ENCODE results near the gene FBXW2. TPM values are rescaled to one million over a fixed set of nuclear protein-coding genes. Genes with fewer than 3 reads are reported as not detected.

FBXW2 gene, protein sequence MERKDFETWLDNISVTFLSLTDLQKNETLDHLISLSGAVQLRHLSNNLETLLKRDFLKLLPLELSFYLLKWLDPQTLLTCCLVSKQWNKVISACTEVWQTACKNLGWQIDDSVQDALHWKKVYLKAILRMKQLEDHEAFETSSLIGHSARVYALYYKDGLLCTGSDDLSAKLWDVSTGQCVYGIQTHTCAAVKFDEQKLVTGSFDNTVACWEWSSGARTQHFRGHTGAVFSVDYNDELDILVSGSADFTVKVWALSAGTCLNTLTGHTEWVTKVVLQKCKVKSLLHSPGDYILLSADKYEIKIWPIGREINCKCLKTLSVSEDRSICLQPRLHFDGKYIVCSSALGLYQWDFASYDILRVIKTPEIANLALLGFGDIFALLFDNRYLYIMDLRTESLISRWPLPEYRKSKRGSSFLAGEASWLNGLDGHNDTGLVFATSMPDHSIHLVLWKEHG
- 27.3 TPM for polyA plus RNA-seq

DNA sequence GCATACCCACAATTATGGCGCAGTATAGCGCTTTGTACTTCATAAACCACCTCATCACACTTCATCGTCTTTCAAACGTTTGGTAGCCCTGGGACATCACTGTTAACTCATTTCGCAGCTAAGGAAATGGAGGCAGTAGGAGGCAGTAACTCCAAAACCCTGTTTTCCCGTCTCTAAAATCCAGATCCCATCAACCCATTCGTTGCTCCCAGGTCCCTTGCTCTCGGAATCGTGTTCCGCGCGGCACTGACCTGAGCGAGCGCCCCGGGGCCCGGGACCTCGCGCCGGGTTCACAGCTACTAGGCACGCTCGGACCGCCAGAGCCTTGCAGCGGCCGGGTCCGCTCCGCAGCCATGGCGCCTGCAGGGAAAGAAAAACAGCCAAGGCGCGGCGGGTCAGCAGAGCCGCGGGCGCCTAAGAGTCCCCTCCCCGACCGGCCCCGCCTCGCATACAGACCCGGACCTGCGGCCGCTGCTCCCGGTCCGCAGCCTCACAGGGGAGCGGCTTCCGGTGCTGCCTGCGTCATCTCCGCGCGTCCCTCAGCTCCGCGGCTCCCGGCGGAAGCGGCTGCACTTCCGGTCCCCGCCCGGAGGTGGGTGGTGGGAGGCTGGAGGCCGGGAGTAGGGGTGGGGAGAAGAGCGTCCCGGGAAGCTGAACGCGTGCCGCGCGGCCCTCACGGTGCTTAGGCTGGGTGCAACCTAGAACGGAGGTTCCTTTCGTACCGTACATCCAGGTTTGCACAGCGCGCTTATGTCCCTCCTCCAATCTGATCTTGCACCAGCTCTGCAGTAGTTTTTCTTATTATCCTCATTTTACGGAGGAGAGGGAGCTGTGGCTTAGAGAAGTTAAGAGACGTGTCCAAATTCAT, at the start of gene FBXW2:
Gene FBXW2 (minus strand): TSS at position 519 of the 868 bp plus-strand sequence. CDS start 5,158 bp downstream, outside the sequence.
- Mint-ChIP-seq H3K36me3 (peaks cover 3% of the 10 kb centered on the region), H3K4me1 (peaks cover 31 to 34% (median 32%) of the 10 kb centered on the region in 3 donors), H3K4me3 (peak within 1 kb of the TSS; percentile 93 to 99 (median 95)), H3K9me3 (no peaks in the 10 kb centered on the region), H3K27ac (peak within 1 kb of the TSS; percentile 83 to 98 (median 97)), H3K27me3 (no peaks in the 10 kb centered on the region)

DNA sequence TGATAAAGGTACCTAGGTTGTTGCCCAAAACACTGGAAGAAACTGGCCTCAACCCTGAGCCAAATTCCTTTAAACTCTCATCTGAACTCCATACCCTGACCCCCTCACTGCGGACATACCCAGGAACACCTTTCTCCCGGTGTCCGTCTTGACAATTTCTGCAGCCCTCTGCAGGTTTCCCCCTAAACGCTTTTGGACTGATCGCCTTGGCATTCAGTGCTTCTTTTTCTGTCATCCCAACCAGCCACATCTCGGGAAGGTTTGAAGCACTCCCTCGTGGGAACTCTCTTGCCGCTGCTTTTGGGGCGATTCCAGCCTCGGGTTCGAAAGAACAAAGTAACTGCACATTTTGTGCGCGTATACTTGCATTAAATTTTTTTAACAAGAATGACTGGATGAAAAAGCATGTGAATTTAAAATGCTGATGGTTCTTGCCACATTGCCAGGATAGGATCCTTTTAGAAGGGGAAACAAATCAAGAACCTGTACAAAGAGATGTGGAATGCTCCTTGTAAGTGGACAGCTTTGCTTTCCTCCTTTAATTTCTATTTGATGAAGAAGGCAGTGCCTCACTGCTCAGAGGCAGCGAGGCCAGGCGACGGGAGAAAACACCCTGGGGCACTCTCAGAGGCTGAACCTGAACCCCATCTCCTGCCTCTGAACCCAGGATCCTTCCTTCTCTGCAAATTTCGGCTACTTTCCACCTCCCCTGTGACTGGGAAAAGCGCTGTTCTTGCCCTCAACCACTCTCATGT, 48.9 kb upstream of the FBXW2 start:
- H3K27ac Mint-ChIP-seq = peak overlapping the region; percentile 93 to 98 (median 96)
- peaks cover 0 to 3% (median 0%) of the 10 kb centered on the region in 3 donors for H3K9me3 Mint-ChIP-seq

DNA sequence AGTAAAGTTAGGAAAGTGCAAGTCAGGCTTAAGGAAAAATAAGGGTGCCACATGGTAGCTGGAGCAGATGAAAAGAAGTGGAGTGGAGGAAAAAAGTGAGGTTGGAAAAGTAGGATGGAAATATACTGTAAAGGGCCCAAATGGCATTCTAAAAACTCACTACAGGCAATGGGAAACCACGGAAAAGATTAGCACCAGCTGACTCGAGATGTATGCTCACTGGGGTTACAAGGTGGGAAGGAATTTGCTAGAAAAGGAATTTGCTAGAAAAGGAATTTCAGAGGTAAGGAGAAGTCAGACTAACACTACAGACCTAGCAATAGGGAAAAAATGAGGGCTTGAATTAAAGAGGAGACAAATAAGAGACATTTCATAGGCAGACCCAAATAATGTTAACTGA, 45.9 kb upstream of the FBXW2 start:
- Mint-ChIP-seq H3K27me3 (peaks cover 1% of the 10 kb centered on the region), H3K9me3 (peaks cover 0 to 3% (median 0%) of the 10 kb centered on the region in 3 donors), H3K4me3 (peak overlapping the region in 2 of 4 donors; percentile 76 to 84), H3K27ac (peak overlapping the region; percentile 32 to 44 (median 42)), H3K36me3 (peaks cover 4% of the 10 kb centered on the region), H3K4me1 (peaks cover 23 to 39% (median 26%) of the 10 kb centered on the region in 3 donors)

More for the DNA sequence above, 48.9 kb upstream of the FBXW2 start:
- Mint-ChIP-seq H3K27me3 (peaks cover 1% of the 10 kb centered on the region), H3K4me3 (peak overlapping the region; percentile 92 to 100 (median 96)), H3K36me3 (peaks cover 8% of the 10 kb centered on the region), H3K4me1 (peaks cover 23 to 49% (median 41%) of the 10 kb centered on the region in 3 donors)

DNA sequence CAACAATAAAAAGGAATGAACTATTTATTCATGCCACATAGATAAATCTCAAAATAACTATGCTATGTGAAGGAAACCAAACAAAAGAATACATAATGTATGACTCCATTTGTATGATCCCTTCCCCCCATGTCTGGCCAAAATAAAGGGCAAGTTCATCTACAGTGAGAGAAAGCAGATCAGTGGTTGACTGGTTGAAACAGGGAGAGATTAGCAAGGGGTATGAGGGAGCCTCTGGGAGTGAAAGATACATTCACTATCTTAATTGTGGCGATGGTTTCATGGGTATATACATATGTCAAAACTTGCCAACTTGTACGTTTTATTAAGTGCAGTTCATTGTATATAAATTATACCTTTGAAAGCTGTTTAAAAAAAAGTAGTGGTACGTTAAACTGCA, 44.7 kb upstream of the FBXW2 start:
- Mint-ChIP-seq H3K36me3 (peaks cover 4% of the 10 kb centered on the region), H3K9me3 (peaks cover 0 to 3% (median 0%) of the 10 kb centered on the region in 3 donors), H3K27ac (peak overlapping the region in 1 of 3 donors; percentile 45), H3K4me1 (peaks cover 22 to 31% (median 23%) of the 10 kb centered on the region in 3 donors), H3K27me3 (peaks cover 1% of the 10 kb centered on the region), H3K4me3 (no peak overlapping the region)

DNA sequence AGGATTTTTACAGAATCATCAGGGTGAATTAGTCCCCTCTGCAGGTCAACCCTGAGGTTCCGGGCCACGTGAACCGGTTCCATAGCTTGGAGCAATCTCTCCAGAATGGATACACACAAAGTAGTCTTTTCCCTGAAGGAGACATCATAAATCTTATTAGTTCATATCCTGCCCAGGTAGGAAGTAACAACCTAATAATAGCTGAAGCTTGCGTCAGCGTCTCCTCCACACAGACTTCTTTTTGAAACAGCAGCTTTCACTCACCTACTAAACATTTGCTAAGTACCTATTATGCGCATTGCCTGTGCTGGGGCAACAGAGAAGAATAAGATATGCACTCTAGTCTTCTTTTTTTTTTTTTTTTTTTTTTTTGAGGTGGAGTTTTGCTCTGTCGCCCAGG, 40.1 kb upstream of the FBXW2 start:
- no peaks in the 10 kb centered on the region for H3K36me3 Mint-ChIP-seq
- H3K27me3 Mint-ChIP-seq = no peaks in the 10 kb centered on the region
- H3K27ac Mint-ChIP-seq = no peak overlapping the region
- H3K9me3 Mint-ChIP-seq = no peaks in the 10 kb centered on the region
- peaks cover 0 to 4% (median 4%) of the 10 kb centered on the region in 3 donors for H3K4me1 Mint-ChIP-seq
- no peak overlapping the region for H3K4me3 Mint-ChIP-seq

DNA sequence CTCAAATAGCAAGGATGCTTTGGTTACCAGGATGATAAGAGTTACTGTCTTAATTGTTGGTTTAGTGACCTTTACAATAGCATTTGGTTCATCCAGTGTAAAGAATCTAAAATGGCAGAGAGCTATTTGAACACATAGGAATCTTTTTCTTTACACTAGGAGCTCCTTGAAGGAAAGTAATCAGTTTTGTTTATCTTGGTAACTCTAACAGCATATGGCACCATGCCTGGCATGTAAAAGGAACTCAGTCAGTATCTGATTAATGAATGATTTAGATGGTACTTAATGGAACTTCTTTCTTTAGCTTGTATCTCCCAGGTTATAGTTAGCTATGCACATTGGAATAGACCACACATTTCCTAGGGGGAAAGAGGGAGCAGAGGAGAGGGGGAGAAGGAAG, 39.6 kb upstream of the FBXW2 start:
- no peak overlapping the region for H3K4me3 Mint-ChIP-seq
- H3K4me1 Mint-ChIP-seq = peaks cover 0 to 4% (median 2%) of the 10 kb centered on the region in 3 donors
- no peak overlapping the region for H3K27ac Mint-ChIP-seq
- H3K36me3 Mint-ChIP-seq = no peaks in the 10 kb centered on the region
- no peaks in the 10 kb centered on the region for H3K9me3 Mint-ChIP-seq
- no peaks in the 10 kb centered on the region for H3K27me3 Mint-ChIP-seq

DNA sequence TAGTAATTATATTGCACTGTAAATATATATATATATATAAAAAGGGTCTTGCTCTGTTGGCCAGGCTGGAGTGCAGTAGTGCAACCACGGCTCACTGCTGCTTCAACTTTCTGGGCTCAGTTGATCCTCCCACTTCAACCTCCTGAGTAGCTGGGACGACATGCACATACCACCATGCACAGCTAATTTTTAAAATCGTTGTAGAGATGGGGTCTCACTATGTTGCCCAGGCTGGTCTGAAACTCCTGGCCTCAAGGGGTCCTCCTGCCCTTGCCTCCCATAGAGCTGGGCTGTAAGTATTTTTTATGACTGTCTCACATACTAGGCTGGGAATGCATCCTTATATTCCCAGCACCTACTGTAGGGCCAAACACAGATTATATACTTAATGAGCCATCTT, 37.6 kb upstream of the FBXW2 start:
- Mint-ChIP-seq H3K4me3 (no peak overlapping the region), H3K9me3 (no peaks in the 10 kb centered on the region), H3K27me3 (no peaks in the 10 kb centered on the region), H3K36me3 (no peaks in the 10 kb centered on the region), H3K4me1 (peaks cover 0 to 1% (median 0%) of the 10 kb centered on the region in 3 donors), H3K27ac (no peak overlapping the region)

DNA sequence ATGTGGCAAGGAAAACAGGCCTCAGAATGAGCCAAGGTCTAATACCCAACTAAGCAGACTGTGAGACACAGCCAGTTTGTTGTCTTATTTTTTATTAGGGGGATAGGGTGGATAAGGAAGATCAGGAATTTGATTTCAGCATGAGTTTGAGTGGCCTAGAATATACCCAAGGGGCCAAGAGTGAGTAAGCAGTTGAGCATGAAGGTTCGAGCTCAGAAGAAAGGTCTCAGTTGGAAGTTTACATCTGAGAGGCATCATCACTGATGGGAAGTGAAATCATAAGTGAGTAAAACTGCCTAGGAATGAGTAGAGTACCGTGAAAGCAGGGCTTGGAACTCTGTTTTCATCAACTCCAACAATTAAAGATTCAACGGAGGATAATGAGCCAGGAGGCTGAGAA, 36.9 kb upstream of the FBXW2 start:
- peaks cover 0 to 1% (median 0%) of the 10 kb centered on the region in 3 donors for H3K4me1 Mint-ChIP-seq
- no peaks in the 10 kb centered on the region for H3K36me3 Mint-ChIP-seq
- H3K27ac Mint-ChIP-seq = no peak overlapping the region
- H3K9me3 Mint-ChIP-seq = no peaks in the 10 kb centered on the region
- H3K27me3 Mint-ChIP-seq = no peaks in the 10 kb centered on the region
- no peak overlapping the region for H3K4me3 Mint-ChIP-seq

DNA sequence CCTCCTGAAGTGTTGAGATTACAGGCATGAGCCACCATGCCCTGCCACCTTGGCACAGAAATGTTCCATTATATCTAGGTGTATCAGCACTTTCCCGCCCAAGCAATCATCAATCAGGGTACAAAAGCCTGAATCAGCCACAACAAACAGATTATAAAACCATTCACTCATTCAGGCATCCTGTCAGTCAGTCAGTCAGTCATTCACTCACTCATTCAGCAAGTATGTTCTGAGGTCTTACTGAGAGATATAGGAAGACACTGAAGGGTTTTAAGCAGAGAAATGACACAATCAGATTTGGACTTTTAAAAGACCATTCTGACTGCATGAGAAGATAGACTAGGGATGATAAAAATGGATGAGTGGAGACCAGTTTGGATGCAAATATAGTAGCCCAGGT, 36.4 kb upstream of the FBXW2 start:
- Mint-ChIP-seq H3K9me3 (peaks cover 0 to 1% (median 0%) of the 10 kb centered on the region in 3 donors), H3K36me3 (no peaks in the 10 kb centered on the region), H3K27me3 (no peaks in the 10 kb centered on the region), H3K4me1 (peaks cover 0 to 1% (median 0%) of the 10 kb centered on the region in 3 donors), H3K27ac (no peak overlapping the region), H3K4me3 (no peak overlapping the region)

DNA sequence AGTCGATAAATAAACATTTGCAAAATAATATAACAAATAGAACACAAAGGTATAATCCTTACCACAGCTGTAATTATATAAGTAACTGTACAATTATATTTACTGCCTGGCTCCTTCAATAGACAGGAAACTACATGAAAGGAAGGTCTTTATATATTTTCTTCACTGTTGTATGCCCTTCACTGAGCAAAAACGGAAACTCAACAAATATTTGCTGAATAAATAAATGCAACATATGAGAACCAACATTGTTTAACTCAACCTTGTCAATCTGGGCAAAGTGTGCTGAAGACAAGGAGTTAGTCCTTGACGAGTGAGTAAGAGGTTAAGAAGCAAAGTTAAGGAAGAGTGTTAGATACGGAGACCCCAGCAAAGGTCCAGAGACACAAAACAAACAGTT, 26.9 kb upstream of the FBXW2 start:
- H3K4me3 Mint-ChIP-seq = no peak overlapping the region
- peaks cover 0 to 1% (median 0%) of the 10 kb centered on the region in 3 donors for H3K9me3 Mint-ChIP-seq
- H3K4me1 Mint-ChIP-seq = peaks cover 0 to 2% (median 0%) of the 10 kb centered on the region in 3 donors
- H3K27ac Mint-ChIP-seq = no peak overlapping the region
- no peaks in the 10 kb centered on the region for H3K27me3 Mint-ChIP-seq
- H3K36me3 Mint-ChIP-seq = peaks cover 9% of the 10 kb centered on the region

DNA sequence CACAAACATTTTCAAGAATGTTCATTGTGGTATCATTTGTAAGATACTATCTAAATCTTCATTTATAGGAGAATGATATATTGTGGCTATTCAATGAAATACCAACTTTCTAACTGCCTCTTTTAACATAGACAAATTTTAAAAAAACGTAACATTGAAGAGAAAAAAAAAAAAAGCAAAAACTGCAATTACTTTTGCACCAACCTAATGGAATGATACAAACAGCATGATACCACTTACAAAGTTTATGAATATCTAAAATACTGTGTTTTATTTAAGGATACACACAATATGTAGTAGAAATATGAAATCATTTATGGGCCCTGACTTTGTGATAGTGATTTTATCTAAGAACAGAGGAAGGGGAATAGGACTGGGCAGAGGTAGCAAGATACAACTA, 25.4 kb upstream of the FBXW2 start:
- no peaks in the 10 kb centered on the region for H3K27me3 Mint-ChIP-seq
- H3K27ac Mint-ChIP-seq = no peak overlapping the region

DNA sequence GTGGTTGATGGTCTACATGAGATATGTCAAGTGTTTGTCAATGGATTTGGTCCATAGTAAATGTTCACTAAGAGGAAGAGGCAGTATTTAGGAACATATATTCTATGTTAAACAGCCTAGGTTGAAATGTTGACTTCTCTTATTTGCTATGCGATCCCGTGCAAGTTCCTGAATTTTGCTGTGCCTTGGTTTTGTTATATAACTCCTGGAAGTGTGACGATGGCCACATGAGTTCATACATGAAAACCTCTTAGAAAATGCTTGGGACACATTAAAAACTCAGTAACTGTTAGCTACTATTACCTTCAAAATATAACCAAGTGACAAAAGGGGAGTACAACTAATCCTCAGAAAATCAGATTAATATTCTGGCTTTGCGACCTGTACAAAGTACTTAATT, 21.9 kb upstream of the FBXW2 start:
- H3K36me3 Mint-ChIP-seq = peaks cover 9% of the 10 kb centered on the region
- H3K27me3 Mint-ChIP-seq = no peaks in the 10 kb centered on the region
- no peak overlapping the region for H3K27ac Mint-ChIP-seq
- no peak overlapping the region for H3K4me3 Mint-ChIP-seq
- peaks cover 0 to 7% (median 0%) of the 10 kb centered on the region in 3 donors for H3K9me3 Mint-ChIP-seq
- H3K4me1 Mint-ChIP-seq = peaks cover 0 to 2% (median 0%) of the 10 kb centered on the region in 3 donors

More for the DNA sequence above, 25.4 kb upstream of the FBXW2 start:
- Mint-ChIP-seq H3K9me3 (no peaks in the 10 kb centered on the region), H3K4me1 (peaks cover 0 to 2% (median 0%) of the 10 kb centered on the region in 3 donors), H3K36me3 (peaks cover 9% of the 10 kb centered on the region), H3K4me3 (no peak overlapping the region)

DNA sequence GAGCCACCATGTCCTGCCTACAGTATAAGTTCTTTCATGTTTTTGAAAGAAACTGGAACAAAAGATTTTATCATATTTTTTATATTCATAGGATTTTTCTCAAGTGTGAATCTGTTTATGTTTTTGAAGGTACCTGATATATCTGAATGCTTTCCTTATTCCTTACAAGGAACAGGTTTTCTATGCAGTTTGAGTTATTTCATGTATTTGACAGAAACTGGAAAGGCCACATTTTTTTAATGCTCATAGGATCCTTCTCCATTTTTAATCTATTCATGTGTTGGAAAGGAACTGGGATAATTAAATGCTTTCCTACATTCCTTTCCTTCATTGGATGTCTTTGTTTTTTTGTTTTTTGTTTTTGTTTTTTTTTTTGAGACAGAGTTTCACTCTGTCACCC, 15.7 kb upstream of the FBXW2 start:
- Mint-ChIP-seq H3K4me1 (peaks cover 0 to 3% (median 0%) of the 10 kb centered on the region in 3 donors), H3K9me3 (peaks cover 6 to 50% (median 25%) of the 10 kb centered on the region in 3 donors), H3K4me3 (no peak overlapping the region), H3K27ac (no peak overlapping the region), H3K36me3 (peaks cover 3% of the 10 kb centered on the region), H3K27me3 (no peaks in the 10 kb centered on the region)

DNA sequence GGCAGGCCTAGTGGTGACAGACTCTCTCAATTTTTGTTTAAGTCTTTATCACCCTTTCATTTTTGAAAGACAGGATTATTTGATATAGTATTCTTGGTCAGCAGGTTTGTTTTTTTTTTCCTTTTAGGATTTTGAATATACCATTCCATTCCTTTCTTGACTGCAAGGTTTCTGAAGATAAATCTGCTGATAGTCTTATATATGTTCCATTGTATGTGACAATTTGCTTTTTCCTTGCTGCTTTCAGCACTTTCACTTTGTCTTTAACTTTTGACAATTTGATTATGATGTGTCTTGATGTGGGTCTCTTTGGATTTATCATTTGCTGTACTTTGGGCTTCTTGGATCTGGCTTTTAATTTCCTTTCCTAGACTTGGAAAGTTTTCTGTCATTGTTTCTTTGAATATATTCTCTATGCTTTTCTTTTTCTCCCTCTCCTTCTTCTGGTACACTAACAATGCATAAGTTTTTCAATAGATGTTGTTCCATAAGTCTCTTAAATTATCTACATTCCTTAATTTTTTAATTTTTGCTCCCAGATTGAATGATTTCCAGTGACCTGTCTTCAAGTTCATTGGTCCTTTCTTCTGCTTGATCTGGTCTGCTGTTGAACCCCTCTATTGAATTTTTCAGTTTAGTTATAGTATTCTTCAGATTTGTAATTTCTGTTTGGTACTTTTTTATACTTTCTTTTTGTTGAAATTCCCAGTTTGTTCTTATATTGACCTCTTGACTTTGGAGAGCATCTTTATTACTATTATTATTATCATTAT, 14.6 kb upstream of the FBXW2 start:
- no peak overlapping the region for H3K4me3 Mint-ChIP-seq
- H3K9me3 Mint-ChIP-seq = peaks cover 6 to 53% (median 25%) of the 10 kb centered on the region in 3 donors
- H3K4me1 Mint-ChIP-seq = peaks cover 0 to 3% (median 0%) of the 10 kb centered on the region in 3 donors
- H3K36me3 Mint-ChIP-seq = peaks cover 3% of the 10 kb centered on the region
- H3K27ac Mint-ChIP-seq = peak overlapping the region in 1 of 3 donors; percentile 50
- no peaks in the 10 kb centered on the region for H3K27me3 Mint-ChIP-seq

Data from IgD-negative memory B cell (primary cell).